ENCODE measurements around the gene SPAG17. TPM values are rescaled to one million over a fixed set of nuclear protein-coding genes. Genes with fewer than 3 reads are reported as not detected.

The SPAG17 gene
- total and polyA plus RNA-seq, 2 donors (not counting 1 experiment from before 2014, with no cell fraction given) = 0.01 to 0.33 TPM

GRCh38 chr1:118043624-118044023, 141.4 kb downstream of the SPAG17 start:
- Histone ChIP-seq H3K4me1 (ENCODE audit: control insufficient read depth, extremely low read depth, insufficient read depth, low read length) (no peaks in the 10 kb centered on the region), H3K9ac (ENCODE audit: insufficient read depth, low read length) (no peak overlapping the region), H2AFZ (ENCODE audit: low read length) (no peak overlapping the region), H3K4me3 (replicated peaks in 1 of 4; ENCODE audit: control extremely low read depth in 1 of 4, insufficient read depth in 1 of 4, low read depth in 3 of 4, low read length in 4 of 4) (no peak overlapping the region), H3K9me3 (ENCODE audit: control insufficient read depth, insufficient read depth, low read depth, low read length) (no peaks in the 10 kb centered on the region), H3K79me2 (ENCODE audit: control insufficient read depth, insufficient read depth, low read length) (no peaks in the 10 kb centered on the region), H4K20me1 (ENCODE audit: control insufficient read depth, extremely low read depth, insufficient read depth, low read length) (no peaks in the 10 kb centered on the region), H3K27me3 (ENCODE audit: control insufficient read depth, insufficient read depth, low read length) (no peaks in the 10 kb centered on the region), H3K36me3 (ENCODE audit: control insufficient read depth, insufficient read depth, low read length) (no peaks in the 10 kb centered on the region), H3K4me2 (ENCODE audit: extremely low read depth, insufficient read depth, low read length) (no peak overlapping the region), H3K27ac (ENCODE audit: insufficient read depth, low read length) (no peak overlapping the region)
- TF ChIP-seq CTCF (conservative IDR thresholded peaks at IDR 0.05 in 1 of 2, IDR thresholded peaks at IDR 0.05 in 1 of 2; ENCODE audit: low read depth in 1 of 2, low read length in 2 of 2) = no peak
- TF ChIP-seq EZH2 (IDR thresholded peaks at IDR 0.05; ENCODE audit: low read length, missing control alignments) = no peak
- DNase-seq (ENCODE audit: low read depth in 2 of 2) = no peak

GRCh38 chr1:118042501-118042900, 142.5 kb downstream of the SPAG17 start:
- Histone ChIP-seq H3K9ac (ENCODE audit: insufficient read depth, low read length) (no peak overlapping the region), H3K27ac (ENCODE audit: insufficient read depth, low read length) (no peak overlapping the region), H3K79me2 (ENCODE audit: control insufficient read depth, insufficient read depth, low read length) (no peaks in the 10 kb centered on the region), H3K4me1 (ENCODE audit: control insufficient read depth, extremely low read depth, insufficient read depth, low read length) (no peaks in the 10 kb centered on the region), H4K20me1 (ENCODE audit: control insufficient read depth, extremely low read depth, insufficient read depth, low read length) (no peaks in the 10 kb centered on the region), H3K9me3 (ENCODE audit: control insufficient read depth, insufficient read depth, low read depth, low read length) (no peaks in the 10 kb centered on the region), H3K4me3 (replicated peaks in 1 of 4; ENCODE audit: control extremely low read depth in 1 of 4, insufficient read depth in 1 of 4, low read depth in 3 of 4, low read length in 4 of 4) (no peak overlapping the region), H3K27me3 (ENCODE audit: control insufficient read depth, insufficient read depth, low read length) (no peaks in the 10 kb centered on the region), H3K4me2 (ENCODE audit: extremely low read depth, insufficient read depth, low read length) (no peak overlapping the region), H3K36me3 (ENCODE audit: control insufficient read depth, insufficient read depth, low read length) (no peaks in the 10 kb centered on the region), H2AFZ (ENCODE audit: low read length) (no peak overlapping the region)
- DNase-seq (ENCODE audit: low read depth in 2 of 2) = peak in 1 of 2 donors; percentile 22
- TF ChIP-seq EZH2 (IDR thresholded peaks at IDR 0.05; ENCODE audit: low read length, missing control alignments) (no peak), CTCF (conservative IDR thresholded peaks at IDR 0.05 in 1 of 2, IDR thresholded peaks at IDR 0.05 in 1 of 2; ENCODE audit: low read depth in 1 of 2, low read length in 2 of 2) (no peak)

GRCh38 chr1:118039170-118039569, 145.9 kb downstream of the SPAG17 start:
- Histone ChIP-seq H3K79me2 (ENCODE audit: control insufficient read depth, insufficient read depth, low read length) (no peaks in the 10 kb centered on the region), H3K27me3 (ENCODE audit: control insufficient read depth, insufficient read depth, low read length) (no peaks in the 10 kb centered on the region), H3K4me1 (ENCODE audit: control insufficient read depth, extremely low read depth, insufficient read depth, low read length) (no peaks in the 10 kb centered on the region), H3K36me3 (ENCODE audit: control insufficient read depth, insufficient read depth, low read length) (no peaks in the 10 kb centered on the region), H3K9ac (ENCODE audit: insufficient read depth, low read length) (no peak overlapping the region), H3K27ac (ENCODE audit: insufficient read depth, low read length) (no peak overlapping the region), H4K20me1 (ENCODE audit: control insufficient read depth, extremely low read depth, insufficient read depth, low read length) (no peaks in the 10 kb centered on the region), H2AFZ (ENCODE audit: low read length) (no peak overlapping the region), H3K9me3 (ENCODE audit: control insufficient read depth, insufficient read depth, low read depth, low read length) (no peaks in the 10 kb centered on the region), H3K4me3 (replicated peaks in 1 of 4; ENCODE audit: control extremely low read depth in 1 of 4, insufficient read depth in 1 of 4, low read depth in 3 of 4, low read length in 4 of 4) (no peak overlapping the region), H3K4me2 (ENCODE audit: extremely low read depth, insufficient read depth, low read length) (no peak overlapping the region)
- no peak for DNase-seq (ENCODE audit: low read depth in 2 of 2)
- no peak for TF ChIP-seq CTCF (conservative IDR thresholded peaks at IDR 0.05 in 1 of 2, IDR thresholded peaks at IDR 0.05 in 1 of 2; ENCODE audit: low read depth in 1 of 2, low read length in 2 of 2)
- no peak for TF ChIP-seq EZH2 (IDR thresholded peaks at IDR 0.05; ENCODE audit: low read length, missing control alignments)
